ENCODE data around the gene APOC3.

- no peak for TF ChIP-seq CTCF (IDR thresholded peaks at IDR 0.05; ENCODE audit: insufficient read depth, low read length)
- TF ChIP-seq SPI1 (IDR thresholded peaks at IDR 0.05; ENCODE audit: borderline replicate concordance, low read depth): no peak
- no peak for TF ChIP-seq GABPA (IDR thresholded peaks at IDR 0.05; ENCODE audit: low read depth)
Observed at GRCh38 chr11:116792869-116793771, 36.6 kb upstream of the APOC3 start.
